Activated T-helper 9 cell treated with anti-CD3 and anti-CD28 coated beads, Interleukin-2, amount 50 U/mL, for 16 hours (primary cell): Measurements from ENCODE around the gene NOX4.
"Not testable (repeated sequence)": the region's sequence is repeated elsewhere in the genome, so short reads cannot be mapped to it uniquely, and the experiment has no call there.

Experiments
- DNase-seq: peaks from one replicate; pipeline ENCODE4 v3.0.0-alpha.2; 2020; ENCODE audit warnings: low read depth

The NOX4 gene

GRCh38 chr11:89379976-89380771, 111.0 kb downstream of the NOX4 start:
- DNase-seq = not testable (repeated sequence)

GRCh38 chr11:89378986-89379385, 112.2 kb downstream of the NOX4 start:
- not testable (repeated sequence) for DNase-seq

GRCh38 chr11:89369356-89369755, 121.8 kb downstream of the NOX4 start:
- DNase-seq = not testable (repeated sequence)

GRCh38 chr11:89364856-89365255, 126.3 kb downstream of the NOX4 start:
- not testable (repeated sequence) for DNase-seq

- DNase-seq = no peak
Measured at GRCh38 chr11:89361734-89362133, 129.4 kb downstream of the NOX4 start.

GRCh38 chr11:89359208-89359607, 132.0 kb downstream of the NOX4 start:
- not testable (repeated sequence) for DNase-seq

- DNase-seq = no peak
Measured at GRCh38 chr11:89358761-89359160, 132.4 kb downstream of the NOX4 start.

- DNase-seq = no peak
Measured at GRCh38 chr11:89355646-89356045, 135.5 kb downstream of the NOX4 start.

- not testable (repeated sequence) for DNase-seq
Measured at GRCh38 chr11:89354513-89354912, 136.7 kb downstream of the NOX4 start.

- no peak for DNase-seq
Measured at GRCh38 chr11:89347071-89347470, 144.1 kb downstream of the NOX4 start.

- no peak for DNase-seq
Measured at GRCh38 chr11:89346601-89347000, 144.6 kb downstream of the NOX4 start.

- DNase-seq = not testable (repeated sequence)
Measured at GRCh38 chr11:89342880-89343572, 148.1 kb downstream of the NOX4 start.

GRCh38 chr11:89340450-89340849, 150.7 kb downstream of the NOX4 start:
- DNase-seq = not testable (repeated sequence)

- not testable (repeated sequence) for DNase-seq
Measured at GRCh38 chr11:89338073-89338472, 153.1 kb downstream of the NOX4 start.

GRCh38 chr11:89337100-89337650, 154.0 kb downstream of the NOX4 start:
- DNase-seq = not testable (repeated sequence)

GRCh38 chr11:89333704-89334103, 157.5 kb downstream of the NOX4 start:
- not testable (repeated sequence) for DNase-seq

- not testable (repeated sequence) for DNase-seq
Measured at GRCh38 chr11:89331940-89332339, 159.2 kb downstream of the NOX4 start.

- DNase-seq = no peak
Measured at GRCh38 chr11:89327885-89328284, 163.3 kb downstream of the NOX4 start.

- no peak for DNase-seq
Measured at GRCh38 chr11:89321401-89321800, 169.8 kb downstream of the NOX4 start.

GRCh38 chr11:89310607-89311006, 180.6 kb downstream of the NOX4 start:
- DNase-seq = not testable (repeated sequence)

- not testable (repeated sequence) for DNase-seq
Measured at GRCh38 chr11:89309321-89309985, 181.7 kb downstream of the NOX4 start.

GRCh38 chr11:89308272-89308671, 182.9 kb downstream of the NOX4 start:
- DNase-seq = not testable (repeated sequence)
